HG03457 (cell line): ENCODE results near the gene VAV2.
"Not testable (repeated sequence)": the region's sequence is repeated elsewhere in the genome, so short reads cannot be mapped to it uniquely, and the experiment has no call there.

Experiments
- ATAC-seq: cut with Tn5 transposase; IDR thresholded peaks from one replicate; pipeline ENCODE4 v1.9.1; 2021; ENCODE audit warnings: moderate number of reproducible peaks; ENCODE audit not compliant: unreplicated experiment

The VAV2 gene

DNA sequence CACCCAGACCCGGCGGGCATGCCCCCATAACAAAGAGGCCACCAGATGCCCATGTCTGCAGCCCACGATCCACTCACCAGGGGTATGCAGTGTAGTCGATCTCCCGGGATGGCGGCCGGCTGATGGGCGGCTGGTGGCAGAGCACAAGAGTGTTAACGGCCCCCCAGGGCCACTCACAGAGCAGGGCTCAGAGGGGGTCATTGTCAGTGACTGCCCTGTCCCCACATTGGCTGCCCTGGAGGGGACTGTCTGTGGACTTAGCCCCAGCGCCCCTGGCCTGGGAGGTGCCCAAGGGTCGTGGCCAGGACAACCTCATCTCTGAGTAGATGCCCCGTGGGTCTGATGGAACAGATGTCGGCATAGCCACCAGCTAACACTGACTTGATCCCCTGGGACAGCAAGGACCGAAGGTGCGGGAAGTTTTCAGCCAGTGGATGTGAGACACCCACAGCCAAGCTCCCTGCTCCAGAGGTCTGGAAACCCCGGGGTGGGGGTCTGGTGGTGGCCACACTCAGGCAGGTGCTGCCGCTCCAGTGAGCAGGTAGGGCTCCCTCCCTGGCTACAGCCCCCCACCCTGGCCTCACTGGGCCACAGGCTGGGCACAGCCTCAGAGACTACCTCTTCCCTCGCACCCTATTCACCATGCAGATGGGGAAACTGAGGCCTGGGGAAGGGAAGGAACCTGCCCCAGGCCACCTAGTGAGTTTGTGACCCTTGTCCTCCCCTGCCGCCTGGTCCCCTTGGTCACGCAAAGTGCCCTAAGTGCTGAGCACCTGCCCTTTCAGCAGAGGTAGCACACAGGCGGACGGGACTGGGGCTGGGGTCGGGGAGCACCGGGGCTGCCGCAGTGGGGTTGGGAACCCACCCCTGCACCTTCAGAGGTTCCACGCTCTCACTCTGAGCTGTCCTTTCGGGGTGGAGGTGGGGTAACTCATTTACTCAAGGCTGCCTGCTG lies 215.9 kb downstream of the VAV2 start:
- ATAC-seq, result no peak

DNA sequence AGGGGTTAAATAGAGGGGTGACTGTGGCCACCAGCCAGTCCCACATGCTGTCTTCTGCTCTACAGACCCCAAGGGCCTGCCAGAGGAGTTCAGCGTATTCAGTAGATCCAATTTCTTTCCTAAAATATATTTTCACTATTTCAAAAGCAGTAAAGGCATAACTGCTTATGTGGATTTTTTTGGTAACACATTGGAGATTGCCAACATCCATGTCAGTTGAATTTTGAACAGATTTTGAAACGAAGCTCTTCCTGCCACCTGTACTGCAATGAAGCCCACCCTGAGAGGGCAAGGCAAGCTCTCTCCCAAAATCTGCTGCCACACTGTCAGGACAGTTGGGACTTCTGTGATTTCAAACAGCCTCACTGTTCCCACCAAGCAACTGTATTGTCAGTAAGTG lies 216.8 kb downstream of the VAV2 start:
- ATAC-seq, result no peak

DNA sequence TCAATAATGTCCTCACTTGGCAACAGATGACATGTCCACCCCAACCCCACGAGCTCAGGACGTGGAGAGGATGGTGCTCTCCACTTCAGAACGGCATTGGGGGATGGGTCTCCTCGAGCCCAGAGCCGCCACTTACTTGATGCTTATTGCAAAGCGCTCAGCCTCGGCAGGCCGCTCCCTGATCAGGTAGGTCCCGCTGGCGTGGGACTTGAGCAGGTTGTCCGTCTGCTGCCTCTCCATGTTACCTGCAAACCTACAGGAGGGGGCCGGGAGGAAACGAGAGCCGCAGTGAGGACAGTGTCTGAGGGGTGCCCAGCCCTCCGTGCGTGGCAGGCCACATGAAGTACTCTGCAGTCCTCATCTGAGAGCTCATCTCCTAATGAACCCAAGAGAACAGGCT lies 217.3 kb downstream of the VAV2 start:
- ATAC-seq, result no peak

DNA sequence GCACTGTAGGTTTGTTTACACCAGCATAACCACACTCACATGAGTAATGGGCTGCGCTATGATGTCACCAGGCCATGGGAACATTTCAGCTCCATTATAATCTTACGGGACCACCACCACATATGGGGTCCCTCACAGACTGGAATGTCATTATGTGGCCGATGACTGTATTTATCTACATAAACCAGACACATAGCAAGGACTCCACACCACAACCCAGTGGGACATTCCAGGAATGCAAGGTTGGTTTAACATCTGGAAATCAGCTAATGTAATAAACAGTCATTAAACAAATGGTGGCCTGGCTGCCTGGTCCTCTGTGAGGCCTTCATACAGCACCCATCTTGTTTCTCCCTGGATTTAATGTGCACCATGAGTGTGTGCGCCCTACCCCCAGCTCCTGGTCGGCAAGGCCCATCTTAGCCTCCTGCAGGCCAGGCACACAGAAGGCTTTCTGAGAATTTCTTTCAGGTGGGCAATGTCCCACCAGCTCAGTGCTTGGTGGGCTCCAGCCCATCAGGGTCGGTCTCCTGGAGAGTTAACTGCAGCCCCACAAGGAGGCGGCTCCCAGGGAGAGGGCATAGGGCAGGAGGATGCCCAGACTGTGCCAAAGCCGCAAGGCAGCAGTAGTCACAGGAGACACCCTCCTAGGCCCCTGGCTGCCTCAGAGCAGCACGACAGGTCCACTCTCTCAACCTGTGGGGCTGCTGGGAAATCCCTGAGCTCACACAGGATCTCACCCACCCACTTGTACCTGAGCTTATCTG lies 218.1 kb downstream of the VAV2 start:
- ATAC-seq, result no peak

DNA sequence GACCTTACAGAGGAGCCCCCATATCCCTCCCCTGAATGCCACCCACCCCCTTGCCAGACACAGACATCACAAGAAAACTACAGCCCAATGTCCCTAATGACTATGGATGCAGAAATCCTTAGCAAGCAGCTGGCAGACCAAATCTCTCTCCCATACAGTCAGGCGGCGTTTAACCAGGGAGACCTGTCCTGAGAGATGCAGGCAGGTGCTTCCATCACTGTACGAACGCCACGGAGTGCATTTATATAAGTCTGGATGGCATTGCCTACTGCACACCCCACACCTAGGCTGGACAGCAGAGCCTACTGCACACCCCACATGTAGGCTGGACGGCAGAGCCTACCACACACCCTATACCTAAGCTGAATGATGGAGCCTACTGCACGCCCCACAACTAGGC lies 219.5 kb downstream of the VAV2 start:
- ATAC-seq, result no peak

- ATAC-seq, result no peak
Observed at GRCh38 chr9:133771486-133772482, 220.3 kb downstream of the VAV2 start.

- ATAC-seq, result no peak
Observed at GRCh38 chr9:133770076-133770777, 221.9 kb downstream of the VAV2 start.

- no peak for ATAC-seq
Observed at GRCh38 chr9:133769511-133770075, 222.5 kb downstream of the VAV2 start.

DNA sequence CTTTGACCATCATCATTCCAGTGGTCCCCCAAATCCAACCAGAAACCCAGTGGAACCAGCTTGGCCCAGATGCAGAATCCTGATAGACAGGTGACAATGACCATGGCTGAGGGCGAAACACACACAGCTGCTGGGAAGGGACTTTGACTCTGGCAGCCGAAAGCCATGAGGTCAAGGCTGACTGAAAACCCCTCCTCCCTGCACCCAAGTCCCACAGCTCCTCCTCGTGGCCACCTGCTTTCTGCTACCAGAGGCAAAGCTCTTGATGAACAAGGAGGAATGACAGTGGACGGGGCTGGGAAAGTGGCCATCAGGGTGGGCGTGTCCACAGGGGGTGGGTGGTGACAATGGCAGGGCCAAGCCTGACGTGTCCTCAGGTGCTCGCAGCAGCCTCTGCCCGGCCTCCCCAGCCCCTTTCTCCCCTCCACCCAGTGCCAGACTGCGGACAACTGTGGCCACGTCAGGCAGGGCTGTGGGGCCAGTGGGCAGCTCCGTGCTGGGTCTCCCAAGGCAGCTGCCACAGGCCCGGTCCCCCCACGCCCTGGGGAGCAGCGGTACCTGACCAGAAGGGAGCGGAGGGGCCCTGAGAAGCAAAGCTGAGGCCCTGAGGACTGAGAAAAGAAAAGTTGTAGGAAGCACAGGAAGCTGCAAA lies 223.1 kb downstream of the VAV2 start:
- no peak for ATAC-seq

GRCh38 chr9:133768371-133768858 lies 223.7 kb downstream of the VAV2 start:
- ATAC-seq, result no peak

DNA sequence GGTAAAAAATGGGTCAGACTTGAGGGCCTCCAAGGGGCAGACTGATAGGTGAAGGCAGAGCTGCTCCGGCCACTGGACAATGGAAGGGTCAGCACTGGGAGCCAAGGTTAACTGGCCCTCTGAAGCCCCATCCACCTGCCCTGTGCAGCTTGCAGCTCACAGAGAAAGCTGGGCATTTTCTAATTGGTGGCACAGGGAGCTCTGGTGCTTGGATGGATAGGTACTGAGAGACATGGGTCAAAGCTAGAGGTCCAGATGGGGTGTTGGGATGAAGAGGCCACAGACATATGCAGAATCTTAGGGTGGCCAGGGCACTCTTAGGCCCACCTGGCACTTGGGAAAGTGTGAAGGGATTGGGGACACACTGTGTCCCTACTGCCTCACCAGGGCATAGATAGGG lies 224.5 kb downstream of the VAV2 start:
- ATAC-seq, result no peak

- ATAC-seq, result no peak
Observed at GRCh38 chr9:133767008-133767407, 225.1 kb downstream of the VAV2 start.

- ATAC-seq, result not testable (repeated sequence)
Observed at GRCh38 chr9:133766234-133766633, 225.9 kb downstream of the VAV2 start.

GRCh38 chr9:133763272-133764183 lies 228.6 kb downstream of the VAV2 start:
- no peak for ATAC-seq

DNA sequence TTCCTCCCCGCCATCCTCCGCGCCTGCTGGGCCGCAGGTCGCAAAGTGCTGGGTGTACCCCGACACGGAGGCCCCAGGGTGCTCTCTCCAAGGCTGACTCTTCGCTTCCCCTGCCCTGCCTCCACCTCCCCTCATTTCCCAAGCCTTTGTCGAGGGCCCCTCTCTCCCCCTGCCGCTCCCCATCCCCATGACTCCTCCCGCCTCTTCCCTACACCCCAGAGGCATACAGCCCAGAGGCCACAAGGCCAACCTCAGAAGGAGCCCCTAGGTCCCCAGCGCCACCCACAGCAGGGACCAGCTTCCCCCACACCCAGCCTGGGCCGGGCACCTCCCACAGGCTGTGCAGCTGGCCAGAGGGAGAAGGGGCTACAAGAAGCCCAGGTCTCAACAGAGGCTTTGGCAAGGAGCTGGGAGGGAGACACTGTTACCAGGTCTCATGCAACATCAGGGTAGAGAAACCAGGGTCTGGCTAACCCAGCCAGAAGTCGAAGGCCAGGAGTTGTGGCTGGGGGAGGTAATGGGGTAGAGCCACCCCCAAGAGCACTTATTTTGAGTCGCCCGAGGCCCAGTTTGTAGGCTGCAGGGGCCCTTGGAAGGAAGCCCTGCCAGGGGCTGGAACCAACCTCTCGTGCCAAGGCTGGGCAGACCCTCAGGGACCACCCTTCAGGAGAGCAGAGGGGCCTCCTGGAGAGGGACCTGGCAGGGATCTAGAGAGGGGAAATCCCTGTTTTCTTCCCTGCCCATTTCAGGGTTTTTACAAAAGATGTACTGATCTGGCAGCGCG lies 229.4 kb downstream of the VAV2 start:
- ATAC-seq, result no peak

DNA sequence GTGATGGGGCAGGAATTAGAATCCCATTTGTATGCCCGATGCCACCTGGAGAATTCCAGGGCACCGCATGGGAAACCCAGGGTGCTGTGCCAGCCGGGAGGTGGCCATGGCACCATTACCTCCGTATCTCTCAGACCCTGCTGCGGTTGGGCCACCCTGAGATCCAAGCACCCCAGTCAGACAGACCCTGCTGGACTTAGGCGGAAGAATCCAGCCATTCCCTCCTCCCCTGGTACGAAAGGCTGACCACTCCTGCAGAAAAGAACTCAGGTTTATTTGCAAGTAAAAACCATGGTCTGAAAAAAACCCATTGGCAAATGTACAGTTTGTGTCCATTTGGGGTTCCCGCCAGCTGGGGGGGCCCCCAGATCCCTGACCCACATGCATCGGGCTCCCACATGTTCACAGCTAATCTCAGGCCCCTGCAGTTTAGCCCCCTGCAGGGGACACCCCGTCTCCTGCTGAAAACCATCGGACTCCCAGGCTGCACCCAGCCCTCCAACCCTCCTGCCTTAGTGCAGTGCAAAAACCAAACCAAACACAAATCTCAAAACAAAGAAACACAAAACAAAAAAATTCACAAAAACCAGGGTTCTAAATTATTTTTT lies 230.4 kb downstream of the VAV2 start:
- ATAC-seq, result no peak

- no peak for ATAC-seq
Observed at GRCh38 chr9:133760713-133761290, 231.3 kb downstream of the VAV2 start.
